ENCODE results near the gene STON1.
"Not testable (repeated sequence)": the region's sequence is repeated elsewhere in the genome, so short reads cannot be mapped to it uniquely, and the experiment has no call there.

Gene STON1

DNA sequence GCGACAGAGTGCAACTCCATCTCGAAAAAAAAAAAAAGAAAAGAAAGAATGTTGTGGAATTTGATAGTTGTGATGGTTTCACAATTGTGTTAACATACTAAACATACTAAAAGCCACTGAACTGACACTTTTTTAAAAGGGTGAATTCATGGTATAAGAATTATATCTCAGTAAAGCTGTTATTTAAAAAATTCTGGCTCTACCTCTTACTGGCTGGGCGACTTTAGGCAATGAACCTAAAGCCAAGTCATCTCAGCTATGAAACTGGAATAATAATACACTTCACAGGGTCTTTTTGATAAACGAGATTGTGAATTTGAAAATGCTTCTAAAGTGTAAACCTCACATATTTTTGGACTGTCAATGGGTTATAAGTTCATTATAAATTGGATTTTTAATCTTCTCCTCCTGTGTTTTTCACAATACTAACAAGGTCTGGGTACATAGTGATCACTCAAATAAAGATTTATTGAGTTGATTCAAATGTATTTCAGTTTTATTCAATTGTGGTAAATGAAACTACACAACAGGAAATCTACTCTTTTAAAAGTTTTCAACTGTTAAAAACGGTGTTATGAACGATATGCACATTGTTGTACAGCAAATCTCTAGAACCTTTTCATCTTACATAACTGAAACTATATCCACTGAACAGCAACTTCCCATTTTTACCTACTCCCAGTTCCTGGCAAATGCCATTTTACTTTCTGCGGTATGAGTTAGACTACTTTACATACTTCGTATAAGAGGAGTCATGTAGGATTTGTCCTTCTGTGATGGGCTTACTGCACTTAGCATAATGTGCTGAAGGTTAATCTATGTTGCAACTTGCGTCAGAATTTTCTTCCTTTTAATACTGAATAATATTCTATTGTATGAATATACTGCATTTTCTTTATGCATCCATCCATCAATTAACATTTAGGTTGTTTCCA, 44.7 kb downstream of the STON1 start:
- DNase-seq = no peak

DNA sequence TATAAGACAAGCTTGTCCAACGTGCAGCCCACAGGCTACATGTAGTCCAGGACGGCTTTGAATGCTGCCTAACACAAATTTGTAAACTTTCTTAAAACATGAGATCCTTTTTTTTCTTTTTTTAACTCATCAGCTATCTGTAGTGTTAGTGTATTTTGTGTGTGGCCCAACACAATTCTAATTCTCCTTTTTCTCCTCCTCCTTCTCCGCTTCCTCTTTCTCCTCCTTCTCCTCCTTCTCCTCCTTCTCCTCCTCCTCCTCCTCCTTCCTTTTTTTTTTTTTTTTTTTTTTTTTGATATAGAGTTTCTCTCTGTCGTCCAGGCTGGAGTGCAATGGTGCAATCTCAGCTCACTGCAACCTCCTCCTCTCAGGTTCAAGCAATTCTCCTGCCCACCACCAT, 48.4 kb downstream of the STON1 start:
- DNase-seq = no peak

- no peak for DNase-seq
Measured at GRCh38 chr2:48583961-48584360, 54.0 kb downstream of the STON1 start.

DNA sequence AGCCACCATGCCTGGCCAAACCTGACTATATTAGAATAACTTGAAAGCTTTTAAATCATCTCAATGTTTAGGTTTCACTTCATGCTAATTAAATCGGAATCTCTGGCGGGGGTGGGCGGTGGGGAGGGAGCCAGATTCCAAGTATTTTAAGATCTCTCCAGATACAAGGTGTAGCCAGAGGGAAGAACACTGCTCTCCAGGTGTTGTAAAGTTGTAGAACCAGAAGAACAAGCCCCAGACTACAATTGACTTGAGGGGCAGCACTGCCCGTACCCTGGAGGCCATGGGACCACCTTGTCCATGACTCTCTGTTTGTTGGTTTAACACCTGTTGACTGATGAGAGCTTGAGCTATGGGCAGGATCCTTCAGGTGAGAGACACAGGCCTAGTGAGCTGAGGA, 54.6 kb downstream of the STON1 start:
- DNase-seq = no peak

DNA sequence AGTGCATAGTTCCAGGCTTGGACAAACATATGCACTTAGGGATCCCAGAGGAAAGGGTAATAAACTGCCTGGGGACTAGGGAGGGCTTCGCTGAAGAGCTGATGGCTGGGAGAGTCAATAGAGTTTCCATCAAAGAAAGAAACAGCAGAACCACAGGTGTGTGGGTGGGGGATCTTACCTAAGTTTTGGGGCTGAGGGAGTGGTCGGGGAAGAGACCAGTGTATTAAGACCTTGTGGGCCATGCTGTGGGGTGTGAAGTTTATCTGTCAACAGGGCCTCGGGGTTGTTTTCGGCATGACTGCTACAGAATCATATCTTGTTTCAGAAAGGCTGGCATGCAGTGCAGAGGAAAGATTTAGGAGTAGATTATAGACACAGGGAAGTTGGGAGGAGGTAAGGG, 56.5 kb downstream of the STON1 start:
- DNase-seq = no peak

GRCh38 chr2:48587560-48587959, 57.6 kb downstream of the STON1 start:
- DNase-seq = no peak

- no peak for DNase-seq
Measured at GRCh38 chr2:48587961-48588360, 58.0 kb downstream of the STON1 start.

DNA sequence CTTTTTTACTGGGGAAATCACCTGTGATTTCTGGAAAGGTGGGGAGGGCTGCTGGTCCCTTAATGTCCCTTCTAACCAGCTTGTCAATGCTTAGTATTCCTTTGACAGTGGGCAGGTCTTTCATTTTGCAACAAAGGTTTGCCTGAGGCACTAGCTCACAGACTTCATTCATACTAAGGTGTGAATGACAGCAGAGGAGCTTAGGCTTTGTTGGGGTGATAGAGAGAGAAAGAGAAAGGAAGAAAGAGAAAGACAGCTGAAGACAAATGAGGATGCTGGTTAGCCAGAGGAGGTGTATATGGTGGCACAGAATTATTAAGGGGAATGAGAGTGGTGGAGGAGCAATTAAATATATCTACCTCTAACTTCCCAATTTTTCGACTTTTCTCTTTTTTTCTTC, 58.8 kb downstream of the STON1 start:
- no peak for DNase-seq

- no peak for DNase-seq
Measured at GRCh38 chr2:48589170-48589767, 59.3 kb downstream of the STON1 start.

DNA sequence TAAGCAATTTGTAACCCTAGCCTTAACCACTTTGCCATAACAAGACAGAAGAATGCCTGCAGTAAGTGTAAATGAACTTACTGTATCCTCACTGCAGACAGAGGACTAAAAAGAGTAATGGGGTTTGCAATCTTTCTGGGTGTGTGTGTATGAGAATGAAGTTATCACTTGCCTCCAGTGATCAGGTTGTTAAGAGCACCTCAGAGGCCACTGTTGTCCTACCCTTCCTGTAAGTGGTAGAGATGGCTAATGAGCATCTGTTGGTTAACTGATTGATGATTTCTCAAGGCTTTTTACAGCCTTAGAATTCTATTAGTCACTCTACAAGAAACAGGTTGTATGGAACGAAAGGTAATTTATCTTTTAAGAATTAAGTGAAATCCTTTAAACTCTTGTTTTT, 60.1 kb downstream of the STON1 start:
- no peak for DNase-seq

DNA sequence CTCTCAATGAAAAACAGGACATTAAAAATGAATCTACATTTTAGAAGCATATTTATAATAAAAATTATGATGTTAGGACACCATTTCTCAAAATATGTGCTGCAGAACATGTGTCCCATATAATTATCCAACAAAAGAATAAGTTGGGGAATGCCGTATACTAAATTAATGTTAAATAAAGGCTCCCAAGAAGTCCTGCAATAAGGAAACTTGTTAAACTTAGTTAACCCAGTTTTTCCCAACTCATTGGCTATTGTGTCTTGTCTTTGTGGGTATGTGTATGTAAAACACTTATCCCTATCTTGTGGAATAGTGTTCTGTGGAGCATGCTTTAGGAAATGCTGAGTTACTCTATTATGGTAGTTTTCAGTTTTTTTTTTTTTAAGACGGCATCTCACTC, 62.1 kb downstream of the STON1 start:
- no peak for DNase-seq

- not testable (repeated sequence) for DNase-seq
Measured at GRCh38 chr2:48596751-48597150, 66.8 kb downstream of the STON1 start.

- DNase-seq = no peak
Measured at GRCh38 chr2:48597492-48597891, 67.5 kb downstream of the STON1 start.

DNA sequence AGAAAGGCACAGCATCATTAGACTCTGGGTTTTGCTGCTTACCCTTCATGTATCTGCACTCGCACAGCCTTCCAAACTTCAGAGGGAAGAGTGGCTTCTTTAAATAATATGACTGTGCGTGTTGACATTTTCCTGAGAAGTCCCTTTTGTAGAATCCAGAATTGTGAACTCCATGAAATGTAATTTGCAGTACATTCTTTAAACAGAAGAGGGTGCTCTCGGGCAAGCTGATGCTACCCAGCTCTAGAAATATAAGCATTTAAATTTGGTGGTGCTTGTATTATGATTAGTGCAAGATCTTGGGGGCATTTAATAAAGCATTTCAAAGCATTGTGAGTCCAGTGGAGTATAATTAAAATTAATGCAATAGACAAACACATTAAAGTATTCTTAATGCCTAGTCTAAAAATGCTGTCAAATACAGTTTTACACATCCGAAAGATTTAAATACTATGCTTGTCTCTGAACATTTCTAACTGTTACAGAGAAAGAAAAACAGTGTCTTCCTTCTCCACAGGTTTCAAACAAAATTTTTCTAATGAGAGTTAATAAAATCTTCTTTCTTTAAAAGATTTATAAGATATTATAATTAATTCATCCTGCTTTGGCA, 70.4 kb downstream of the STON1 start:
- peak; percentile 8 for DNase-seq

GRCh38 chr2:48600917-48601316, 71.0 kb downstream of the STON1 start:
- no peak for DNase-seq

DNA sequence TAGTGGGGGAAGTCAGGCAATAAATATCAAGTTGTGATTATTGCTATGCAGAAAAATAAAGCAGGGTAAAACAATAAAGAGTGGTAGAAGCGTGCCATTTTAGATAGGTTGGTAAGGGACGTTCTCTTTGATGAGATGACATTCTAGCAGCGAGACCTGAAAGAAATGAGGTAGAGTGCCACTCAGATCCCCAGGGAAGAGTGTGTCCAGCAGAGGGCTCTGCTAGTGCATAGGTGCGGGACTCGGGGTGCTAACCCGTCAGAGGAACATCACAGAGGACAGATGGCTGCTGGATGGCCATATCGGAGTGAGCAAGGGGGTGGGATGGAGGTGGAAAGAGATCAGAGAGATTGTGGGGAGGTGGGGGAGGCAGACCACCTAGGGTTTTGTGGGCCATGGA, 71.4 kb downstream of the STON1 start:
- DNase-seq = no peak

DNA sequence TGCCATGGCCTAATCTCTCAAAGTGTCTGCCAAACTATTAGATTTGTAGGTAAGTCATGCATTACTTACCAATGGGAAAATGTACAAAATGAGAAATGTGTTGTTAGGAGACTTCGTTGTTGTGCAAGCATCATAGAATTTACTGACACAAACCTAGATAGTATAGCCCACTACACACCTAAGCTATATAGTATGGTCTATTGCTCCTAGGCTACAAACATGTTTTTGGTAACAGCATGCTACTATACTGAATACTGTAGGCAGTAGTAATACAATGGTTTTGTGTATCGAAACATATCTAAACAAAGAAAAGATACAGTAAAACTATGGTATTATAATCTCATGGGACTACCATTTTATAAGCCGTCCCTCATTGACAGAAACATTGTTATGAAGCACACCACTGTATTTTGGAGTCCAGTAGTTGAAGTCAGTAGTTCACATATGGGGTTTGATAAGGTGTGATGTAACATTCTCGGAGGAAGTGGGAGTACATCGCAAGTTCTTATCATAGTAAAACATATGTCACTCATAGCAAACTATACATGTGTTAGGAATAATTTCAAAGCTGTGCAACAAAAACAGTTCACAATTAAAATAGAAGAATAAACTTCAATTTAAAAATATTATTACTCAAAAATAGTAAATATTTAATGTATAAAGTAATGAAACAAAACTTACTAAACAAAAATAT, 75.7 kb downstream of the STON1 start:
- DNase-seq = no peak

DNA sequence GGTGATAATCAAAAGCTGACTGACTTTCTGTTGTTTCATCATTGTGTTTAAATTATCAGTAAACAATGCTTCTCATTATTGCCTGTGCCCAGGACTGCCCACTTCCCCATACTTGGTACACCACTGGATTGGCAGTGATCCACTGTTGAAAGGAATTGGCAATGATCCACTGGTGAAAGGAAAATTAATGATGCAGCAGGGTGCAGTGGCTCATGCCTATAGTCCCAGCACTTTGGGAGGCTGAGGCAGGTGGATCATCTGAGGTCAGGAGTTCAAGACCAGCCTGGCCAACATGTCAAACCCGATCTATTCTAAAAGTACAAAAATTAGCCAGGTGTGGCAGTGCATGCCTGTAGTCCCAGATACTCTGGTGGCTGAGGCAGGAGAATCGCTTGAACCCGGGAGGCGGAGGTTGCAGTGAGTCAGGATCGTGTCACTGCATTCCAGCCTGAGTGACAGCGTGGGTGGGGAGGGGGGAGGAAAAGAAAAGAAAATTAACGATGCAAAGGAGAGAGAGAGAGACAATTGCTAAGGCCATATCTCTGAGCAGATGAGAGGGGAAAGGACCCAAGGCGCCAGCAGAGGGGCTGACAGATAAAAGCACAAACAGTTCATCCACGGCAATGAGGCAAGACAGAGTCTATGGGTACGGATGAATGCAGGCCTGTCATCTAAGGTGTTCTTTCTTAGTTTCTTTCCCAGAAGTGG, 77.5 kb downstream of the STON1 start:
- no peak for DNase-seq

DNA sequence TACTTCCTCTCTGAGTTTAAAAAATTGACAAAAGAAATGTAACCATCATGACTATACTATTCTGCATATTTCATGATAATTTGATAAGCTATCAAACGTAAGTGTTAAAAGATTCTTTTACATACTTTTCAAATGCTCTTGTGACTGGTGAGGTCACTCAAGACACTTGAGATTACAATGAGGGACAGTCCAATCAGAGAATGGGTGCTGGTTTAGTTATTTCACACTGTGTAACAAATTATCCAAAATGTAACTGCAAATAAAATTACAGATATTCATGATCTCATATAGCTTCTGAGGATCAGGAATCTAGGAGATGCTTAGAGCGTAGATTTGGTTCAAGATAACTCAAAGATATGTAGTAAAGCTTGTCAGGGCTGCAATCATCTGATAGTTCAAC, 83.3 kb downstream of the STON1 start:
- no peak for DNase-seq

DNA sequence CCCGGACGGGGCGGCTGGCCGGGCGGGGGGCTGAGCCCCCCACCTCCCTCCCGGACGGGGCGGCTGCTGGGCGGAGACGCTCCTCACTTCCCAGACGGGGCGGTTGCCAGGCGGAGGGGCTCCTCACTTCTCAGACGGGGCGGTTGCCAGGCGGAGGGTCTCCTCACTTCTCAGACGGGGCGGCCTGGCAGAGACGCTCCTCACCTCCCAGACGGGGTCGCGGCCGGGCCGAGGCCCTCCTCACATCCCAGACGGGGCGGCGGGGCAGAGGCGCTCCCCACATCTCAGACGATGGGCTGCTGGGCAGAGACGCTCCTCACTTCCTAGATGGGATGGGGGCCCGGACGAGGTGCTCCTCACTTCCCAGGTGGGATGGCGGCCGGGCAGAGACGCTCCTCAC, 84.6 kb downstream of the STON1 start:
- not testable (repeated sequence) for DNase-seq

GRCh38 chr2:48617618-48618017, 87.7 kb downstream of the STON1 start, which contains the start of gene GTF2A1L:
GTF2A1L (plus strand) TSS chr2:48617856; CDS start chr2:48617875, 19 bp downstream.
- DNase-seq = no peak

DNA sequence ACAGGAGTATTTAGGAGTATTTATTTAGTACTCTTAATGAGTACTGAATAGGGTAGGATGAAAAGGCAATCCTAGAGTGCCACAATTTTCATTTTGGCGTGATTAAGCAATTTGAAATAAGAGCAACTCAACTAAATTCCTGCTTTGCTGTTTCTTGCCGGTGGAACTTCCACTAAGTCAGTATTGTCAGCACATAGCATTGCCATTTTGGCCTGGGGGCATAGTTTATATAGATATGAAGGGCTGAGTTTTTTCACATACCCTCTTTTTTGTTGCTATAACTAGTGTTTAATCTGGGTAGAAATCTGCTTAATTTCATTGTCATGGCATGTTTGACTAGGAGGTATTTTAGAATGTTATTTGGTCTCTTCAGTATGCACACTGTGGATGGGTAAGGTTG, 89.6 kb downstream of the STON1 start:
- no peak for DNase-seq

DNA sequence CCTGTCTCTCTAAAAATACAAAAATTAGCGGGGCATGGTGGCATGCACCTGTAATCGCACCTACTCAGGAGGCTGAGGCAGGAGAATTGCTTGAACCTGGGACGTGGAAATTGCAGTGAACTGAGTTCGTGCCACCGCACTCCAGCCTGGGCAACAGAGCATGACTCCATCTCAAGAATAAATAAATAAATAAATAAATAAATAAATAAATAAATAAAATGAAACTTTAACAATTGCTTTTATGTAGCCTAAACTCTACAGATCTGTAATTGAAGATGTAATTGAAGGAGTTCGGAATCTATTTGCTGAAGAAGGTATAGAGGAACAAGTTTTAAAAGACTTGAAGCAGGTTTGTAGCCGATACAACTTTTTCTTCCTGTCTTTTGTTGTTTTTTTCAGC, 90.7 kb downstream of the STON1 start:
- no peak for DNase-seq

Data from T1000 (cell line).